GM19463 (cell line): Measurements from ENCODE around the gene TSPAN18.

Experiments used
- ATAC-seq: cut with Tn5 transposase; IDR thresholded peaks from one replicate; pipeline ENCODE4 v1.9.1; 2021; ENCODE audit warnings: mild to moderate bottlenecking, moderate library complexity; ENCODE audit not compliant: unreplicated experiment

Gene TSPAN18

DNA sequence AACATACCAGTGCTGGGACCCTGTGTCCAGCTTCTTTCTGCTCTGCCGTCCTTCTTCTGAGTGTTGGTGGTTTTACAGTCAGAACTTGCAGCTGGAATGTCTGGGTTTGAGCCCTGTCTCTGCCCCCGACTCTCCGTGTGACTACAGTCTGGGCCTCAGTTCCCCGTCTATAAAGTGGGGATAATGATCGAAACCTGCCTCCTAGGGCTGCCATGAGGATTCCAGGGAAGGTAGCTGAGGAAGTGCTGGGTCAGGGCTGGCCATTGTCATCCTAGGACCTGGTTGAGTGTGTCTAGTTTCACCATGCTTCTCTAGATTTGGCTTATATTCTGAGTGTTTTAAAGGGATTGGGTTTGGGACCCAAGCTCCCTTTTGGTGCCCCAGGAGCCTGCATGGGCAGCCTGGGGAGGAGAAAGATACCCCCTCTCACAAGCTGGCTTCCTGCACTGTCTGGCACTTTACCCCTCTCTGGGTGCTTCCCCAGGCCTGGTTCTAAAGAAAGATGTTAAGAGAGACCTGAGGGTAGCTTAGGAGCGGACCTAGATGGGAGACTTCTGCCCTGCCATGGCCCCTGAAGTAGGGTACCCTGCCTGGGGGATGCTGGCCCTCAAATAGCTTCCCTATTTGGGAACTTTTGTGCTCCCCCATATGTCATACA is 49.9 kb downstream of the TSPAN18 start:
- ATAC-seq = no peak

DNA sequence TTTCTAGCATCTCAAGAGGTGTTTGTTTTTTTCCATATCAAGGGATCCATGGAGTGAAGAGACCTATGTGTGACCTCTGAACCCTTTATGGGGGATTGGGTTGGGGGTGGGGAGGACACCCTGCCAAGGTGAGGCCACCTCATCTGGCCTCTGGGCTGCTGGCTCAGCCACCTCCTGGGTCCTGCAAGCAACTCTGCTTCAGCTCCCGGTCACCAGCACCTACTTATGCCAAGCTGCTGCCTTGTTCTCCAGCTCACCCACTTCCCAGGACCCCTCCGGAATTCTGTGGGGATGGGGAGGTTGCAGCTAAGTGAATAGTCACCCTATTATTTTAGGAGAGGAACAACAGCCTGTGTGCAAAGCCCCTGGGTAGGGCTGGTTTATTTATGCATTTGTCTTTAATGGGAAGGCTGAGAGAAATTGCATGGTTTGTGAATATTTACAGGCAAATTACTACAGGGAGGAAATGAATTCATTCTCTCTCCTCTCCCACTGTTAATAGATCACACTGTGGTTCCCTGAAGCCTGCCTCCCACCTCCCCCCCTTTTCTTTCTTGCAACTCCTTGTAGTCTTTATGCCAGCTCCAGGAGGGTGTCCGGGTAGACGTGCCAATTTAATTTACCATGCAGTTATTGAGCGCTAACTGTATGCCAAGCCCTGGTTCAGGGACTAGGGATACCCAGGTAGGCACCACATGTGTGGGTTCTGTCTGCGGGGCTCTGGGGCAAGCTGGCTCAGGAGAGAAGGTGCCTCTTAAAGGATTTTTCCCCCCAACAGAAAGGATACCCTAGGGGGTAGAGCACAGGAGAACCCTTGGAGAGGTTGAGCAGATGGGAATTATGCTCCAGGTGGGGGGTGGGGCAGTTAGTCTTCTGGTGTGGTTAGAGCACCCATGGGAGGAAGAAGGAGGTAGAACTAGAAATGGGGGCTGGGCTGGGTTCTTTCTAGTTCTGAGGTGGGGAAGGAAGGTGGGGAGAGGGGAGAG is 50.7 kb downstream of the TSPAN18 start:
- no peak for ATAC-seq

DNA sequence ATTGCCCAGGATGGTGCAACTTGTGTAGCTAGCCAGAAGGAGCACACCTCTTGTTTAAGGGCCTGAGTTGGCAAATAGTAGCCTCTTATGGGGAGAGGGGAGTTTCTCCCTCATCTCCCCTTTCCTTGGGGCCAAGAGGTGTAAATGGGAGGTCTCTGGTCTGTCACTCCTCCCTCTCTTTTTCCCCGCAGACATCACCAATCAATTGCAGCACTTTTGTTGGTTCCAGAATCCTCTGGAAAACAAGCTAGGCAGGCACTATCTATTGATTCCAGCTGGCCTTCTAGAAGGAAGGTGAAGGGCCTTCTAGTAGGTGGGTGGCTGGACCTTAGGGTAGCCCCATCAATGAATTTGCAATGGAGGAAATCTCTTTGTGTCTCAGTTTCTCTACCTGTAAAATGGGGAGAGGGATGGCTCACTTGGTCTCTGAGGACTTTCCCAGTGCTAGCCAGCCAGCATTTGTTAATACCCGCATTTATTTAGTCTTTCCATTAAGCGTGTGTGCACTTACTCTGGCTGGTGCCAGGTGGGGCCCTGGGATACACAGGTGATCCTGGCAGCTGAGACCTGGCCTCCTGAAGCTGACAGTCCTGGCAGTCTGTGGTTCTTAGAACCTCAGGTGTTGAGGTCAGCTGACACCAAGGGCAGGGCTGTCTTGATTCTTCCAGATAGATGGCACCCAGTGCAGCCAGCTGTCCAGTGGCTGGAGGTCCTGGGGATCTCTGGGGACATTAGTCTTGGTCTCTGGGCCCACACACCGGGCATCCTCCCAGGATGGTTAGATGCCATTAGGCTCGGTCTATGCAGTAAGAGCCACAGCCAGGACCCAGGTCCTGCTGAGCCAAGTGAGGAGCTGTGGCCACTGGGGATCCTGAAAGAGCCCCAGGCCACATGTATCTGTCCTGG is 51.7 kb downstream of the TSPAN18 start:
- no peak for ATAC-seq

DNA sequence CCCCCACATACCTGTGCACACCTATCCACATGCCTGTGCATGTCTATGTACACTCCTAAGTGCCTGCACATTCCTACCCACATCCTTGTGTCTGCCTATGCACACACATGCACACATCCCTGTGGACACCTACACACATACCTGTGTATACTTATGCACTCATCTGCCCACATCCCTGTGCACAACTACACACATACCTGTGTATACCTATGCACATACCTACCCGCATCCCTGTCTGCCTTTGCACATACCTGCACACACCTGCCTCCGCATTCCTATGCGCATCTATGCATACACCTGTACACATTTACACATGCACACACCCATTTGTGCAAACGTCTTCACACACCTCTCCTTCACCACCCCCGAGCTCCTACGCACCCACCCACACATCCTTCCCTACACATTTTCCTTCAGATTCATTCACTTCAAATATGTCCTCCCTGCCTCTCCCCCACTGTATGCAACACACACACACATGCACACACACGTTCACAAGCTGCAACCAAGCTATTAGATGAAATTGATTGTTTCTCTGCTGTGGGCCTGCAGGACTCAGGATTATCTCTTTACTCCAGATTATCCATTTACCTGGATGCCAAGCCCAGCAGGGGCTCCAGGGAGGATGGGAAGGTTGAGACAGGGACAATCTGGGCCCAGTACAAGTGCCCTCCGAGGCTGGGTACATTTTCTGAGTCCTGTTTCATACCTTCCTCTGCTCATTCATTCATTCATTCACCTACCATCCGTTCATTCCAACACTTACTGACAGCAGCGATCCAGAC is 53.2 kb downstream of the TSPAN18 start:
- no peak for ATAC-seq

DNA sequence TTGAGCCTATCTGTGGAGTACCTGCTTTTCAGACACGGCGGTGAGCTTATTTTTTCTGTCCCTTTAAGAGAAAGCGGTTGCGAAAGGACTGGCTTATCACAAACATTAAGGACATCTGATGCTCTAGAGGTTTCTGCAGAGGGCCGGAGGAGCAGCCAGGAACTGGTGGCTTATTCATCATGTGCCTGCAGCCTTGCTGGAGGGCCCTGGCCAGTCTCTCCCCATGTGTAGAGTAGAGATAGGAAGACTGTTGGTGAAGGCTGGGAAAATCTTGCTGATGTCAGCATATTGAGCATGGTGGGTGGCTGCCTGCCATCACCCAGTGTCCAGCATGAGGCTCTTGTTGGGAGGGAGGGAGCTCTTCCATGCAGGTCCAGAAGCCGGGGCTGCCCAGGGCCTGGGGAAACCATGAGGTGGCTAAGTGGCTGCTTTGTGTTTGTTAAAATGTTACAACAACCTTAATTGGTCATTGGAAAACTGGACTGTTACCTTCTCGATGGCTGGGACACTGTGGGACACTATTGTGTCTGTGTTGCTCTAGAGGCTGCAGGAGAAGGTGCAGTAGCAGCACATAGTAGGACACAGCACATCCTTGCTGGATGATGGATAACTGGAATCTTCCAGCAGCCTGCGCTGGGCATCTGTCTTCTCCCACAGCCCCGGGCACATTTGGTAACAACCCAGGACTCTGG is 54.3 kb downstream of the TSPAN18 start:
- ATAC-seq = no peak

DNA sequence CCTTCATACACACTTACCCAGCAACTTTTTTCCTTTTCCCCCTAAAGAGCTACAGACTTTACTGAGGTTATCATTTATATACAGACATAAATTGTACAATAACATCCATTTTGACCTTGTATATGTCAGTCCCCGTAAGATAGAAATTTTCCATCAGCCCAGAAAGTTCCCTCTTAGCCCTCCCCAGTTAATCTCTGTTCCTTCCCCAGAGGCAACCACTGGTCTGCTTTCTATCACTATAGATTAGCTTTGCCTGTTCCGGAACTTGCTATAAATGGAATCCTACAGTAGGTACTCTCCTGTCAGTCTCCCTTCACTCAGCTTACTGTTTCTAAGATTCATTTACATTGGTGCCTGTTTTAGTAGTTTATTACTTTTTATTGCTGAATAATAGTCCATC is 54.9 kb downstream of the TSPAN18 start:
- no peak for ATAC-seq

DNA sequence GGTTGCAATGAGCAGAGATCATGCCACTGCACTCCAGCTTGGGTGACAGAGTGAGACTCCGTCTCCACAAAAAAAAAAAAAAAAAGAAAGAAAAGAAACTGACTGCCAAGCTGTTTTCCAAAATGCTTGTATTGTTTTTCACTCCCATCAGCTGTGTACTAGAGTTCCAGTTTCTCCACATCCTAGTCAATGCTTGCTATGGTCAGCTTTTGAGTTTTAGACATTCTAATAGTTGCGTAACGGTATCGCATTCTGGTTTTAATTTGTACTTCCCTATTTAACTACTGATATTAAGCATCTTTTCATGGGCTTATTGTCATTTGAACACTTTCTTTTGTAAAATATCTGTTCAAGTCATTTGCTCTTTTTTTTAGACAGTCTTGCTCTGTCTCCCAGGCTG is 55.7 kb downstream of the TSPAN18 start:
- no peak for ATAC-seq

DNA sequence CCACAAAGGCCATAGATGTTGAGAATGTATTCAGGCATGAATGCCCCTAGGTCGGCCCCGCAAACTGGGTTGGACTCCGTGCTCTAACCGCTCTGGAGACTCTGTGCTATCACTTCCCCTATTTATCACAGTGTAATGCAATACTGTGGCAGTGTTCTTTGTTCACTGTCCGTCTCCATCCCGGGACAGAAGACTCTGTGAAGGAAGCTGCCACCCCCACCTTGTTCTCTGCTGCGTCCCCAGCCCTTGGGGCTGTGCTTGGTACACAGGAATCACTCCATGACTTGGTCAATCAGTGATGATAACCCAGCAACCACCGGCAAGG is 57.6 kb downstream of the TSPAN18 start:
- no peak for ATAC-seq

DNA sequence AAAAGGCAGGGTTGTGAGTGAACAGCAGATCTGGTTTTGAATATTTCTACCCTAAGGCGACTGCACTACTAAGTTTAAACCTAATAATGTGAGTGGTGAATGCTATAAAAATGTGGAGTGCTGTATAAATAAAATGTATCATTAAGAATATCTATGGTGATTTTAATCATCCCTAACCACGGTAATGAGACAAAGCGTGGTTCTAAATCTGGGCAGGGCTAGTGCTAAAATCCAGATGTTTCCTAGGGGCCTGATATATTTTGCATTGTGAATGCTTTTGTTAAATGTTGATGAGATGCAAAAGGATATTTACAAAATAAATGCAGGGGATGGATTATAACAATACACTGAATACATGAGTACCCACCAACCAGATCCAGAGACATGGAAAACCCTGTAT is 58.1 kb downstream of the TSPAN18 start:
- ATAC-seq = no peak

DNA sequence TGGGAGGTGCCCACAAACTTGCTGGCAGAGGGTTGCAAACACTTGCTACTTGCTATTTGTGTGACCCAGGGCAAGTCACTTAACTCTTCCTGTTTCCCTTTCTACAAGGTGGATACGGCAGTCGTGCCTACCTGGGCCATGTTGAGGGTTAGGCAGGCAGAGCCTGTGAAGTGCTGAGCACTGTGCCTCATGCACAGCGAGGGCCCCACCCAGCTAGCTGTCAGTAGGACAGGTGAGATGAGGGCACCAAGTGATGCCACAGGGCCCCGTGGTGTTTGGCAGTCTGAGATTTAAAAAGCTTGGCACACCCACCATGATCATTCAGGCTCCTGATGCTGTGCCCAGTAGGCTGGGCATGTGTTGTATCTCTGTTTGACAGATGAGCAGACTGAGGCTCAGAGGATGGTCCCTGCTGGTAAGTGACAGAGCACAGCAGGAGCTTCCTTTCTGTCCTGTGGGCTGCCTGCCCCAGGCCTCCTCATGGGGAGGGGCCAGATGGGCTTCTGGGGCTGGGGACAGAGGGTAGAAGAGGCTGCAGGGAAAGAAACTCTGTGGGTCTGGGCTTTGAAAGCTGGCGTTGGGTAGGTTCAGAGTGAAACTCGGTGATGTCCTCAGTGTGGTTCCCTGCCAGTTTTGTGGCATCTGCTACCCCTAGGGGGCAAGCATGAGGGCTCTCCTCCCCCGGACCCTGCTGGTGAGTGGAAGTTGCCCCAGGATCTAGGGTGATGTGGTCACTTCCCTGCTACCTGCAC is 59.3 kb downstream of the TSPAN18 start:
- no peak for ATAC-seq

DNA sequence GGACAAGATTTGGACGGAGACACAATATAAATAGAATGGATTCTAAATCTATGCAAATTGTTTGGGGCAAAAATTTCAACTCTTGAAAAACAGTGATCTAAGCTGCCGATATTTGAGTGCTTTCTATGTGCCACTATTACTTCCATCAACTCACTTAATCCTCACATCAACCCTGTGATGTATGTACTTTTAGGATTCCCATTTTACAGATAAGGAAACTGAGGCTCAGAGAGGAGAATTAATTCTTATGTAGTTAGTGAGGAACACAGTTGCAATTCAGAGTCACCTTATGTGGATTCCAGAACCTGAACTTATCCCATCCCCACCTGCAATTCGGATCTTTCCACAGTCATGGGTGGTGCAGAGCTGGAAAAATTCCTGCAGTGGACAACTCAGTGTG is 60.3 kb downstream of the TSPAN18 start:
- ATAC-seq = no peak

DNA sequence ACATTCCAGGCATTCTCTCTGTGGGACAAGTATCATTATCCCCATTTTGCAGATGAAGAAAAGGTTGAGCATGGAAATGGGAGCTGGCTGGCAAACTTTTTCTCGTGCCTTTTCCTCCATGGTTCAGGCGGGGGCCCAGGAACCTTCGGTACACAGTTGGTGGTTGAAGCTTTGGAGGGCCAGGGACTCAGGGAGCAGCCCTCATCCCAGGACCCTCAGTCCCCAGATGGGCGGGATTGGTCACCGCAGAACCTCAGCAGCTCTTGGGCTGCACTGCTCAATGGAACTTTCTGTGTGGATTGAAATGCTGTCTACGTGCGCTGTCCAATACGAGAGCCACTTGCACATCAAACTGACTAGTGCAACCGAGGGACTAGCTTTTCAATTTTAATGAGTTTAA is 61.2 kb downstream of the TSPAN18 start:
- ATAC-seq = no peak

DNA sequence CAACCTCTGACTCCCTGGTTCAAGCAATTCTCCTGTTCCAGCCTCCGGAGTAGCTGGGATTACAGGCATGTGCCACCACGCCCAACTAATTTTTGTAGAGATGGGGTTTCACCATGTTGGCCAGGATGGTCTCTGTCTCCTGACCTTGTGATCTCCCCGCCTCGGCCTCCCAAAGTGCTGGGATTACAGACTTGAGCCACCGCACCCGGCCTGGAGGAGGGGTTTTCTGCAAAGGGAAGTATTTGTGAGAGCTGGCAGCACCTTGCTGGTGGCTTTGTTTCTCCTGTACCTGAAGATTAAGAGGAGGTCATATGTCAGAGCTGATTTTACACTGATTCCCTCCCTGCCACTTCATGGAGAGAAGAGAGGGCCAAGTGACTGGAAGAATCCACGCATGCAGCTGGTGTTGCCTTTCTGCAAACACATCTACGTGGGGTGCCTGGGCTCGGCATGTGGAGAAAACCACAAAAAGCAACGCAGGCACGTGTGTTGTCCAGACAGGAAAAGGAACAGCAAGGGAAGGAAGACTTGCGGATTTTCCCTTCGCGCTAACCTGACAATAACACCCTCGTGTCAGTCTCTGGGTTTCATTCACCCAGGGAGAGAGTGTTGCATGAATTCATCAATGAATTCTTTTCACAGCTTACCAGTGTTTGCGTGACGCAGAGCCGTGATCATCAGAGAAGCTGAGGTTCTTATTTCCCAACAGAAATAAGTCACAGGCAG is 61.9 kb downstream of the TSPAN18 start:
- no peak for ATAC-seq

DNA sequence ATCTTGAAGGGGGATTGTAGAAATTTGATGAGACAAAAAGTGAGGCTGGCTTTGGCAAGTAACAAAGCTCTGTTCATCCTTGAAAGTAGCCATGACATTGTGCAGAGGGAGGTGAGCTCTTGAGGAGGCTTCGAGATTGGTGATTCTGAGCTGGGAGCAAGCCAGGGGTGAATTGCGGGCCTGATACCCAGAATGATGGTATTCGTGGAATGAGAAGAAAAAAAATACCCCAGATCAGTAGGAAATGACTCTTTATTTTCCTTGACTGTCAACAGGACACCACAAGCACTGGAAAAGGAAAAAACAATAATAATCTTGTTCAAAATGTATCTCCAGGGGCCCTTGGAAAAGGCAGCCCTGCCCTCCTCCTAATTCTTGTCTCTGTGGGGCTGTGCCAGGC is 62.7 kb downstream of the TSPAN18 start:
- ATAC-seq = no peak

DNA sequence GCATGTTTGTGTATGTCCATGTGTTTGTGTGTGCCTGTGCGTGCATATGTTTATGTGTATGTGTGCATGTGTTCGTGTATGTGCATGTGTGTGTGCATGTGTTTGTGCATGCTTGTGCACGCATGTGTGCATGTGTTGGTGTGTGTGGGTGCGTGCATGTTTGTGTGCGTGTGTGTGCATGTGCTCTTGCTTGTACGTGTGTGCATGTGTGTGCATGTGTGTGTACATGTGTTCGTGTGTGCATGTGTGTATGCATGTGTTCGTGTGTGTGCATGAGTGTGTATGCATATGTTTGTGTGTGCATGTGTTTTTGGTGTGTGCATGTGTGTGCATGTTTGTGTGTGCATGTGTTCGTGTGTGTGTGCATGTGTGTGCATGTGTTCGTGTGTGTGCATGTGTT is 63.4 kb downstream of the TSPAN18 start:
- ATAC-seq = no peak

DNA sequence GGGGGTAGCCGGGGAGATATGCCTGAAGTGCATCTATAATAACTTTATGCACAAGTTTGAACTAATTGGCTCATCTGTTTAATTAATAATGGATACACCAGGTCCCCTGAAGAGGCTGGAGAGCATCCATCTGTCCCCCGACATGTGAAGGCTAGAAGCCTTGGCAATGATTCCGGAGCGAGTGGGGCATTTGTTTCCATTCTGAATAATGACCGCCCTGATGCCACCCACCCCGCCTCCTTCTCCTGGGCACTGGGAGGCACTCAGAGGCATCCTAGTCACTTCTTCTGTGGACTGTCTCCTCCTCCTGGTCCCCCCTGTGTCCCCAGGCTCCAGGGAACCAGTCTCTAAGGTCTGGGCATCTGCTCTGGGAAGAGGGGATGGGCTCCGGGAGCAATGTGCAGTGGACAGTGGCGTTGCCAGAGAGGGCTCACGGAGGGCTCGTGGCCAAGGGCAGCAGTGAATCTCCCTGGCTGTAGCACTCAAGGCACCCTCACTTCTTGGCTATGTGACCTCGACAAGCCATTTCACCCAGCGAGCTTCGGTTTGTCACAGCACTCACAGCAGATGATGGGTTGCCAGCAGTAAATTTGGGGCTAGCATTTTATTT is 64.7 kb downstream of the TSPAN18 start:
- no peak for ATAC-seq

DNA sequence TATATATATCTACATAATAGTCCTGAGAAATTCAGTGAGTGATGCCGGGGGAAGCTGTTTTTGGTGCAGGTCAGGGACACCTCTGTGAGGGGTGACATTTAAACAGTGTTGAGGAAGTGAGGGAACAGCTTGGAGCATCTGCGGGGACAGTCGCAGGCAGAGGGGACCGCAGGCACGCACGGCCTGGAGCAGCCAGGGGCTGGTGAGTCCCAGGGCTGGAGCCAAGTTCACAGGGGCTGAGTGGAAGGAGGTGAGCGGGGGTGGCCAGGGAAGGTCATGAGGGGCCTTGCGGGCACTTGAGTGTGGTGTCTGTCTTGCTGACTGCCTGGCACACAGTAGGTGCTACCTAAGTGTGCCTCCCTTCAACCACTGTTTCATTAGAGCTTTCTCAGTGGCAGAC is 65.4 kb downstream of the TSPAN18 start:
- ATAC-seq = no peak

DNA sequence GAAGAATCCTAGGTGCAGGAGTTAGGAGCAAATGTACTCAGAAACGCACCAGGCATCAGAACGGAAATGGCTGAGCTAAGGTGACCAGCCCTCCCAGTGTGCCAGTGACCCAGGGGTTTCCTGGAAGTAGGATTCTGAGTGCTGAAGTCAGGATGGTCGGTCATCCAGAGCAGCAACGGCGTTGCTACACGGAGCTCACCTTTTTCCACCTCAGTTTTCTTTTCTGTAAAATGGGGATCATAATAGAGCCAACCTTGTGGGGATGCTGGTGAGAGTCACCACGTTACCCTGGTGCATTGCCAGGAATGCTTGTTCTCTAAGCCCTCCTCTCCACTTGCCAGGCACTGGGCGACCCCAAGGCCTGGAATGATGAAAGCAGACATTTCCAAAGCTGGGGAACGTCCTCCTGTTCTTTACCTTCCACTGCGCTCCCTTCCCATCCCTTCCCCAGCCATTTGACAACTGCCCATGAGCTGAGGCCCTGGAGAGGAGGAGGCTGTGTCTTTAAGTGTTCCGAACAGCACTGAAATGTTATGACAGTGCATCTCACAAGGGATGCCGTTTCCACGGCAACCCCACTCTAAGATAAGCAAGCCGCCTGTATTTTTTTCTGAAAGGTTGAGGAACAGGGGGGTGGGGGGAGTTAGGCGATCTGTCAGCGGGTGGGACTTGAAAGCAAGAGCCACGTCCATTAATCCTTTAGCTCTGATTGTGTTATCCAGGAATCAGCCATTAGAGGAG is 66.8 kb downstream of the TSPAN18 start:
- ATAC-seq = no peak
